Measurements from ENCODE around the gene DBP.

DNA sequence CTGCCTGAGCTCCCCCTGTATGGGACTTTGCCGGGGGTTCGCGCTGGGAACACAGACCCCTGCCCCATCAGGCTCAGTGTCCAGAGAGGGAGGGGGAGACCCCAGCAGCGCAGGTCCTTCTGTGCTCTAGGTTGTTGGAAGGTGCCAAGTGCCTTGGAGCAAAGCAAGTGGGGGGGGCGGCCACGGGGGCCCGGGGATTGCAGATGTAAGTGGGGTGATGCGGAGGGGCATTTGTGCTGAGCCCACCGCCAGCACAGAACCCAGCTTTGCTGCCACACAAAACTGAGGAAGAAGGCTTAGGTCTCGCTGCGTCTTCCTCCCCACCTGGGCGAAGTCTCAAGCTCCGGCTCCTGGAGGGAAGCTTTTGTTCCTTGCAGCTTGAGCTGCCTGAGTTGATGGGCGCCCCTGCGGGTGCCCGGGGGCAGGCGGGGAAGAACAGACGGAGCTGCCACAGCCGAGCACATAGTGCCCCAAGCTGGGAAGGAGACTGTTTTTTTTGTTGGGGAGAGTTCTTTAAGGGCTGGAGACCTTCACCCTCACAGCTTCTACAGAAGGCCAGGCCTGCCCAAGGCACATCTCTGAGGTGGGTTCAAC lies 37.1 kb upstream of the DBP start:
- TF ChIP-seq EZH2 (IDR thresholded peaks at IDR 0.05; ENCODE audit: low read length, missing control alignments): no peak
- TF ChIP-seq, protein P1, sequence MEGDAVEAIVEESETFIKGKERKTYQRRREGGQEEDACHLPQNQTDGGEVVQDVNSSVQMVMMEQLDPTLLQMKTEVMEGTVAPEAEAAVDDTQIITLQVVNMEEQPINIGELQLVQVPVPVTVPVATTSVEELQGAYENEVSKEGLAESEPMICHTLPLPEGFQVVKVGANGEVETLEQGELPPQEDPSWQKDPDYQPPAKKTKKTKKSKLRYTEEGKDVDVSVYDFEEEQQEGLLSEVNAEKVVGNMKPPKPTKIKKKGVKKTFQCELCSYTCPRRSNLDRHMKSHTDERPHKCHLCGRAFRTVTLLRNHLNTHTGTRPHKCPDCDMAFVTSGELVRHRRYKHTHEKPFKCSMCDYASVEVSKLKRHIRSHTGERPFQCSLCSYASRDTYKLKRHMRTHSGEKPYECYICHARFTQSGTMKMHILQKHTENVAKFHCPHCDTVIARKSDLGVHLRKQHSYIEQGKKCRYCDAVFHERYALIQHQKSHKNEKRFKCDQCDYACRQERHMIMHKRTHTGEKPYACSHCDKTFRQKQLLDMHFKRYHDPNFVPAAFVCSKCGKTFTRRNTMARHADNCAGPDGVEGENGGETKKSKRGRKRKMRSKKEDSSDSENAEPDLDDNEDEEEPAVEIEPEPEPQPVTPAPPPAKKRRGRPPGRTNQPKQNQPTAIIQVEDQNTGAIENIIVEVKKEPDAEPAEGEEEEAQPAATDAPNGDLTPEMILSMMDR (conservative IDR thresholded peaks at IDR 0.05 in 1 of 2, IDR thresholded peaks at IDR 0.05 in 1 of 2; ENCODE audit: low read depth in 1 of 2, low read length in 2 of 2): no peak
